Kidney tubule cell (primary cell): ENCODE results near the gene ST3GAL5.

ENCODE experiments used
- DNase-seq: peaks from one replicate; pipeline ENCODE4 v3.0.0-alpha.2; 2018; ENCODE audit warnings: low spot score

Gene ST3GAL5

DNA sequence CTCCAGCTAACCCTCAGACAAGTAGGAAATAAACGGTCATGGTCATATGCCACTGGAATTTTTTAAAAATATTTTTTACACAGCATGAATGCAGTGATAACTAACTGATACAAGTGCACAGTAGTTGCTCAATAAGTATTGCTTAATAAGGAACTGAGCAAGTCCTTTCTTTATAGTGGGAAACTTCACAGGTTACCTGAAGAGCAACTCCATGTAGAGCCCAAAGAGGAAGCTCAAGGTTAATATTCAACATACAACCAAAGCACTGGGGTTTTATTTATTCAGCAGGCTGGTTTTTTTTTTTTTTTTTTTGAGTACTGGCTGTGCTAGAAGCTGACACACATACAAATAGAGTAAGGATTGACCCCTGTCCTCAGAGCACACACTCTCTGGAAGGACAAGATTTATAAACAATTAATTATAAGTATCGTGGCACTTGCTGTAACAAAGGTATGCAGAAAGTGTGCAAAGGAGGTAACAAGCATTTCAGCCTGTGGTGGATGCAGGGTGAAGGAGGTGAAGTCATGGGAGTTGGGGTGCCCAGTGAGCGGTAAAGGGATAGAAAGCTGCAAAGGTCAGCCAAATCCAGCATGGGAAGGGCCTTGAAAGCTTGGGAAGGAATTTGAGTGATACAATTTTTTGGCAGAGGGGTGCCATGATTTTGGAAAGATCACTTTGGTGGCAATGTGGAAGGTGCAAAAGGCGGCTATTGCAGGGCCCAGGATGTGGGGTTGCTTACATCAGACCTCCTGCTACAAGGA lies 82.3 kb downstream of the ST3GAL5 start:
- DNase-seq = peak; percentile 81

DNA sequence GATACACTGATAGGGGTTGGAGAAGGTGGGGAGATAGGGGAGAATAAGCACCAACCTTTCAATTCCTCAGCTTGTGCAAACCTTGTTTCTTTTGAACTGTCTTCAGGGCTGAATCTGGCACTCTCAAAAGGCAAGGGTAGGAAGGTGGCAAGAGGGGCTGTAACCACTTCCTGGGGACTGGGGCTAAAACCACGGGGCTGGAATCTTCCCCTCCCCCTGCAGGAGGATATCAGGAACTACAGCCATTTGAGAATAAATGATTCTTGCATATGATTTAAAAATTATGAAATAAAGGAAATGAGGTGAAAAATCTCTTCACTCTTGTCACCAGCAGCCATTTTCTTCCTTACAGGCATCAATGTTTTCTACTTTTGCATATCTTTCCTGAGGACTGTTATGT lies 84.2 kb downstream of the ST3GAL5 start:
- DNase-seq = peak; percentile 34

DNA sequence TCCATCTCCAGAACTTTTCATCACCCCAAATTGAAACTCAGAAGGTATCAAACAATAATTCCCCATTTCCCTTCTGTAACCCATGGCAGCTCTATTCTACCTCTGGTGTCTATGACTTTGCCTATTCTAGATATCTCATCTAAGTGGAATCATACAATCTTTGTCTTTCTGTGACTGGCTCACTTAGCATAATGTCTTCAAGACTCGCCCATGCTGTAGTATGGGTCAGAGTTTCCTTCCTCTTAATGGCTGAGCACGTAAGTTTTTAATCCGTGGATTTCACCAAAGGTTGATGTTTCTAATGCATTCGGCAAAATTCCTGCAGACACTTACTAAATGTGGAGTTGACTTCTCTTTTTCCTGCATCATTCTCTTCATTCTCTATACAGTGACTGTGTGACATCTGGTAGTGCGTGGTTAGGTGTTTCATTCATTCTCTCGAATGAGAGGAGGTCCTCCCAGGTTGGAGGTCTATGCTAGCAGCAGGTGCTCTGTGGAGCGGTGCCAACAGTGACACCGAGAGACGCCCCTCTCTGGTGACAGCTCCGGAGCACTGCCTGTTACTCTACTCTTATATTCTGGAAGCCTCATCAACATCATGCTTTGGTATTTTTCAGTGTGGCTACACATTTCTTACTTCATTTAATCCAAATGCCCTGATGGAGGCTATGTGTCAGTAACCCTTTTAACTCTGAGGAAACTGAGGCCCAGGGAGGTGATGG lies 84.9 kb downstream of the ST3GAL5 start:
- DNase-seq = no peak

DNA sequence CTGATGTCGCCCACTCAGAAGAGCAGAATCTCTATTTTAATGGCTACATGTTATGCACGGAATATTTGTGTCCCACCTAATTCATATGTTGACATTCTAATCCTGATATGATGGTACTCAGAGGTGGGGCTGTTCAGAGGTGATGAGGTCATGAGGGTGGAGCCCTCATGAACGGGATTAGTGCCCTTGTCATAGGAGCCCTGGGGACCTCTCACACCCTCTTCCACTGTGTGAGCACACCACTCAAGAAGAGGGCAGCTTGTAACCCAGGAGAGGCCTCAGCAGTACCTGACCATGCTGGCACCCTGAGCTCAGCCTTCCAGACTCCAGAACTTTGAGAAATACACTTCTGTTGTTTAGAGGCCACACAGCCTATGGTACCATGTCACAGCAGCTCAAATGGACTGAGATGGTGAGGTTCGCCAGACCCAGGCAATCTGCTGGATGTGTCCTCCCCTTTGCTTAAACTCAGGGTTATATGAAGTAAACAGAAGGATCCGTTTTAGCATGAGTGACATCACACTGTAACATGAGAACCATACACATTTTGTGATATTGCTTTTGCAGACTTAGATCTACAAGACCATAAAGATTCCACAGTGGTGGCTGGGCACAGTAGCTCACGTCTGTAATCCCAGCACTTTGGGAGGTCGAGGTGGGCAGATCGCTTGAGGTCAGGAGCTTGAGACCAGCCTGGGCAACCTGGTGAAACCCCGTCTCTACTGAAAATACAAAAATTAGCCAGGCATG lies 86.3 kb downstream of the ST3GAL5 start:
- no peak for DNase-seq

DNA sequence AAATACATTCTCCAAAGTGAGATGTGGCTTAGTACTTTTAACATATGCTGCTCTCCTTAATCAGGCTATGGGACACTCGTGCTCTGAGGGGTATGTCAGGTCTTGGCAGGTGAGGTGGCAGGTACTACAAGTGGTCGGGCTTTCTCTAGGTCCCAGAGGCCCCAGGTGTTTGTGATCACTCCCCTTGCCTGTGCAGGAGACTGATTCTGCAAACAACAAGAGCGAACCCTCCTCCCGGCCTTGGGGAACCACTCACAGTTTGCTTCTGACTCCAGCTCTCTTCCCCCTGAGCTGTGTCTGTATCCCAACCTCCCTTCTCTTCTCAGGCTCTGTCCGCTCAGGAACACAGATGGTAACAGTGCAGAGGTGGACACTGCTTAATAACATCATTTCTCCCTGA lies 86.9 kb downstream of the ST3GAL5 start:
- DNase-seq = no peak

DNA sequence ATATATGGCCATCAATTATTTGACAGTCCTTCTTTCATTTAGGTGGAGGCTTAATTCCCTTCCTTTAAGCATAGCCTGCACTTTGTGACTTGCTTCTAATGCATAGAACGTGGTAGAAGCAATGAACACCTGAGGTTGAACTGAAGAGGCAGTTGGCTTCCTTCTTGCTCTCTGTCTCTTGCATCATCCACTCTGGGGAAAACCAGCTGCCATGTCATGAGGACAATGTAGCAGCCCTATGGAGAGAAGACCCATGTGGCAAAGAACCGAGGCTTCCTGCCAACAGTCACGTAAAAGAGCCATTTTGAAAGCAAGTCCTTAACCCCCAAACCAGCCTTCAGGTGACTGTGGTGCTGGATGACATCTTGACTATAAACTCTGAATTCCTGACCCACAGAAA lies 88.2 kb downstream of the ST3GAL5 start:
- no peak for DNase-seq

DNA sequence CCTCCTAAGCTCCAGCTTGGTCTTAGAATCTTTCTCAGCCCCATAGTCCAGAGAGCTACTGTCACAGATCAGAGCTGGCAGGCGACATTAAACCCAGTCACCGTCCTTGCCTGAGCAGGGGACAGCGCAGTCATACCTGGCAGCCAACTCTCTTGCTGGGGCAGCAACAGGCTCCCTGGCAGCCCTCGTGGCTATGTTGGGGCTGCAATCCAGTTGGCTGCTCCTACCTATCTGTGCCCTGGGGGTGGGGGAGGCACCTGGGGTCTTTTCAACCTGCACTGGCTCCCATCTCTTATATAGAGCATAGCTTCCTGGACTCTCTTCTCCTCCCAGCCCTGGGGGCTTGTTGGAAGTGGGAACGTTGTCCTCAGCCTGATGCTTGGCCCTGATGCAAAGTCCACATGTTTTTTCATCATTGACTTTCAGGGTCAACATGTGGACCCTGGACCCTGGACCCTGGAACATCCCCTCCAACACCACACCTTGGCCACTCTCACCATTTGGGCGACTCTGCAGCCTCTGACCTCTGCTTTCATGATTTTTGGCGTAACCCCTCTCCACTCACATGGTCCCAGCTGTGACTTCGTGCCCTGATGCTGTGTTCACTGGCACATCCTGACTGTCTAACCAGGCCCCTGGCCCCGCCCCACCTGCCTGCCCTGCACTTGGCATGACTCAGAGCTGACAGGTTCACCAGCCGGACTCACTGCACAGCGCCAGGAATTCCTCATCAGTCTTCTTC lies 89.4 kb downstream of the ST3GAL5 start:
- peak; percentile 85 for DNase-seq

DNA sequence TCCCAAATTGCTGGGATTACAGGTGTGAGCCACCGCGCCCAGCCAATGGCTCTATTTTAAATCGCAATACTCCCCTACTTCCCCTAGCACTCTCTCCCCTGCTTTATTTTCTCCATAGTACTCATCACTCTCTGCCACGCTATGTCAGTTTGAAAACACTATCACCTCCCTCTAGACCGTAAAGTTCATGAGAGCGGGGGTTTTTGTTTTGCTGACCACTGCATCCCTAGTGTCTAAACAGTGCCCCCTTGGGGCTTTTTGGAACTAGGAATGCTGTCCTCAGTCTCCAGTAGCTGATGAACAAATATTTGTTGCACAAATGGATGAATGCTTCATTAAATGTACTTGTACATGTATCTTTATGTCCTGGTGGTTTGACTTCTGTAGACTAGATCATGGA lies 90.9 kb downstream of the ST3GAL5 start:
- DNase-seq = peak; percentile 15

DNA sequence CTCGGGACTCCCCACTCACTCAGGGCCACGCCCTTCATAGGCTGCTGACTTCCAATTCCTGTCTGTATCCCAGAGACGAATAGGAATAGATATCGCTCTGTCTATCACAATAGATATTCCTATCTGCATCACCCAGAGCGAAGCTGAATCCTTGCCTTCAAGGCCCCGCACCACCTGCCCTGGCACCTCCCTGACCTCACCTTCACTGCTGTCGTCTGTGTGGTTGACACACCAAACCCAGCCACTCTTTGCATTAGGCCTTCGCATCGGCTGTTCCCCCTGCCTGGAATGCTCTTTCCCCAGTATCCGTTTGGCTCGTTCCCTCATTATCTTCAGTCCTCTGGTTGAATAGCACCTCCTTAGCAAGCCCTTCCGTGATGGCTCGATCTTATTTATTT lies 91.5 kb downstream of the ST3GAL5 start:
- no peak for DNase-seq

DNA sequence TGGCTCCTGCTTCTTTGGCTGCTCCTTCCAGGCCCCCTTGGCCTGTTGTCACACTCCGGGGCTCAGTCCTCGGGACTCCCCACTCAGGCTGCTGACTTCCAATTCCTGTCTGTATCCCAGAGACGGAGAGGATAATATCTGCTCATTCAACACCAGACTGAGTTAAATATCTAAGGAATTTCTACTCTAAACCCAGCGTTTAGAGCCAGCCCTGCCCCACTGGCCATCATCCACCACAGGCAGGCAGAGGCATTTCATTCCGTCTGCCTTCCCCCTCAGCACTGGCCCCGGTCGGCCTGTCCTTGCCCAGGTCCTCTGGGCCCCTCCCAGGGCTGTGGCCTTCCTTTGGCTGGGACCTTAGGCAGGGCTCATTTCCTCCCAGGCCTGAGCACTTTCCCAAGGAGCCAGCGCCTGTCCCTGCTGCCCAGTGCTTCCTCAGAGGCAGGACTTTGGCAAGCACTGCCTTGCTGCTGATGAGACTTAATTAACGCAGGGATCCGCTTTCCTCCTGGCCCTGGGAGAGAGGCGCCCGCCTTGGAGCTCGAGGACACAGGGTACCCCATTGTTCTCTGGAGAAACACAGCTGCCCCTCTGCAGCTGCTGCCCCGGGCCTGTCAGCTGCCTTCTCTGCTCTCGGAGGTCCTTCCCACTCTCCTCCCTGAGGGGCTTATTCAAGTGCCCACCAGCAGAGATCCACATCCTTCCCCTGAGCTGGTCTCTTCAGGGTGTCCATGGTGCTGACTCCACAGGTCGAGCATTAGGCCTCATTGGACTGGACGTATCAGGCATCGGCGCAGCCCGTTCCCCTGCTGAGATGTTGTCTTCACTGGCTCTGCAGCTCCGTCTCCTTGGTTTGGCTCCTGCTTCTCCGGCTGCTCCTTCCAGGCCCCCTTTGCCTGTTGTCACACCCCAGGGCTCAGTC lies 92.2 kb downstream of the ST3GAL5 start:
- no peak for DNase-seq

DNA sequence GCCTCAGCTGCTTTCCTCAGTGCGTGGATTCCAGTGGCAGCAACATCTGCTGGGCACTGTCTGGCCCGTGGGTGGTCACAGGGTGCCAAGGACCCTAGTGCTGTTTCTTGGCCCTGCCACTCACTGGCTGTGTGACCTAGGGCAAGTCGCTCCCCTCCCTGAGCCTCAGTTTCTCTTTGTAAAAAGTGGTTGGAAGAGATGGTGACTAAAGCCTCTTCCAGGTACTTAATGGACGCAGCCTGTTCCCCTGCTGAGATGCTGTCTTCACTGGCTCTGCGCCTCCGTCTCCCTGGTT lies 92.8 kb downstream of the ST3GAL5 start:
- no peak for DNase-seq

DNA sequence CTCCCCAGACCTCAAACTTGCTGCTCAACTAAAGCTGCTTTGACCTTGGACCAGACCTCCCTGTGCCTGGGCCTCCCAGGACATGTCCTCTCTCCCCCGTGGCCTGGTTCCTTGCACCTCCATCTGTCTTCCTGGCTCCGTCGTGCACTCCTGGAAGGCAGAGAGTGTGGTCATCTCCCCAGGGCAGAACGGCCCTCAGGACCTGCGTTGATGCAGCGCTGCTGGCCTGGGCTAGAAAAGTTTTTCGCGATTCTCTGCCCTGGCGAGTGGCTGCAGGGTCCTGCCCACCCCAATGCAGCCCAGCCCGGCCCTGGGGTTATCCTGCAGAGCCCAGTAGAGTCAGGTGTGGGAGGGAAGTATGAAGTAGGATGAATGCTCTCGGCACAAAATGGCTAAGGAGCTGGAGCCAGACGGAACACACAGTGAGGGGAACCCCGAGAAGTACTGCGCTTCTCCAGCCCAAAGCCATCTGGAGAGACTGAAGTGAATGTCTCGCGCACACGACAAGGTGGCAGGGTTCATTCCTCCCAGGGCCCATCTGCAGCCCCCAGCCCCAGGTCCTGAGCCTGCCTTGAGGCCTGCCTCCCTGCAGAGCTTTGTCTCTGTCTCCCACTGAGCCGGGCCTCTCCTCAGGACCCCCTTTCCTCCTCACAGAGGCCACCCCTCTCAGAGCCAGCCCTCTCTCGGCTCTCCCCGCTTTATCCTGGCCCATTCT lies 93.3 kb downstream of the ST3GAL5 start:
- no peak for DNase-seq

DNA sequence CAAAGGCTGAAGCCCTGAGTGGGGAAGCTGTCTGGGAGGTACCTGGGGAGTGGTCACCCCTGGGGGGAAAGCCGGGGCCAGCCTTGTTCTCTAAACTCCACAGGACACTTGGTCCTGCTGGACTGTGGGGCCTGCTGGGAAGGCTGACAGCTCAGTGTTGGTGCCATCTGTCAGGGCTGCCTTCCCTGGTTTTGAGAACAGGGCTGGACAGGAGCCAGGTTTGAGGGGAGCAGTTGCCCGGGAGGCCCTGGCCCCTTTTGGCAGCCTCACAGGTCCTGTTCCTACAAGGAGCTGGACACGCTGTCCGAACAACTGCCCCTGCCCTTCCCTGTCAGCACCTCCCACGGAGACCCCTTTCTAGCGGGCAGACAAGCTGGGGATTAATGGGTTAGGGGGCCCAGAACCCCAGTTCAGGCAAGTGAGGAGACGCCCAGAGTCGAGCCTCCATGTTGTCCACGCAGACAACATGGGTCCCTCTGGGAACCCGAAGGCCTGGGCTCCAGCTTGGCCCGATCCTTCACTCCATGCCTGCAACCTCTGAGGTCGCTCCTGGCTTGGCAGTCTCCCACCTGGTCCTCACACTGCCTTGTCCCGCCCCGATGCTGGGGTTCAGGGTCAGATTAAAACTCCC lies 94.2 kb downstream of the ST3GAL5 start:
- no peak for DNase-seq

DNA sequence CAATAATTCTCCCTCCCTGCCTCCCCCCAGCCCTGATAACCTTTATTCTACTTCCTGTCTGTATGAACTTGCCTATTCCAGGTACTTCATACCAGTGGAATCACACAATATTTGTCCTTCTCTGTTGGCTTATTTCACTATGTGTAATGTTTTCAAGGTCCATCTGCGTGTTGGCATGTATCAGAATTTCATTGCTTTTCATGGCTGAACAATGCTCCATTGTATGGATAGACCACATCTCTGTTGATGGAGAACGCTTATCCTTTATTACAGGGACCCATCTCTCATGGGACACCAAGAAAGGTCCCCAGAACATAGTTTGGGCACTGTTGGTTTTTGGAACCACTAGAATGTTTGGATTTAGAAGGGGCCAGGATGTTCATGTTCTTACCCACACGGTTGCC lies 94.8 kb downstream of the ST3GAL5 start:
- DNase-seq = no peak

DNA sequence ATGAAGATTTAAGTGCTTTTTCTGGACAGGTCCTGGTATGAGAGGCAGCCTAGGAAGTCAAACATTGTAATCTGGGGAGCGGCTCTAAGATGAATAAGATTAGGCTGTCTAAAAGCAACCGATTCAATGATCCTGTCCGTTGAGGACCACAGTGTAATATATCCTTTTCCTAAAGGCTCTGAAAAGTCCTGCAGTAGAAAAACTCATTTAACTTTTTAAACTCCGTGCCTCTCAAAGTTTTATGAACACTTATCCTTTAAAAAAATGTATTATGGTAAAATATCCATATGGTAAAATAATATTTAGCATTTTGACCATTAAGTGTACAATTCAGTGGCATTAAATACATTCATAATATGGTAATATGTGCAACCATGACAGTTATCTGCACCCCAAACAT lies 95.2 kb downstream of the ST3GAL5 start:
- DNase-seq = no peak

DNA sequence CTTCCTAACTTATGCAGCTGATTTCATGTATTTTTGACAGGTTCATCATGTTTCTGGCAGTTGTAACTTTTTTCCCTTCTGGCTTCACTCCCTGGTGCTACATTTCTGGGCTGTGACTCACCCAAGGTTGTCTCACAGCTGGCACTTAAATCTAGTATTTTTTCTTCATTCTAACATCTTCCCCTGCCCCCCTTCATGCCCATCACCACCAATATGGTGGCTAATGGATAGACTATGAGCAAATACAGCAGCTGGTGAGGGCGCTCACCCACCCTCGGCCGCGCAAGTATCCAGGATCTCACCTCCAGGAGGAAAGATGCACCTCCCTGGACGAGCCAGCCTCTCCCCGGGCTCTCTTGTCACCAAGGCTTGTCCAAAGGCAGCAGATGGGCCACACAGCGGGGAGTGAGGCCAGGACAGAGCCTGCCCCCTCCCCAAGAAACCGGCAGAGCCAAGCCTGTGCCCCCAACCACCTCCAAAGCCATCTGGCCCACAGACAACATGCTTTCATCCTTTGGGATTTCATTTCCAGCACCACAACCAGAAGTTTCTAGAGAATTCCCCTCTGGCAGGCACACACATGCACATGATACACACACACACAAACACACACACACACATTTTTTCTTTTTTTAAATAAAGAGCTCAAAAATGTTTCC lies 95.9 kb downstream of the ST3GAL5 start:
- DNase-seq = peak; percentile 69

DNA sequence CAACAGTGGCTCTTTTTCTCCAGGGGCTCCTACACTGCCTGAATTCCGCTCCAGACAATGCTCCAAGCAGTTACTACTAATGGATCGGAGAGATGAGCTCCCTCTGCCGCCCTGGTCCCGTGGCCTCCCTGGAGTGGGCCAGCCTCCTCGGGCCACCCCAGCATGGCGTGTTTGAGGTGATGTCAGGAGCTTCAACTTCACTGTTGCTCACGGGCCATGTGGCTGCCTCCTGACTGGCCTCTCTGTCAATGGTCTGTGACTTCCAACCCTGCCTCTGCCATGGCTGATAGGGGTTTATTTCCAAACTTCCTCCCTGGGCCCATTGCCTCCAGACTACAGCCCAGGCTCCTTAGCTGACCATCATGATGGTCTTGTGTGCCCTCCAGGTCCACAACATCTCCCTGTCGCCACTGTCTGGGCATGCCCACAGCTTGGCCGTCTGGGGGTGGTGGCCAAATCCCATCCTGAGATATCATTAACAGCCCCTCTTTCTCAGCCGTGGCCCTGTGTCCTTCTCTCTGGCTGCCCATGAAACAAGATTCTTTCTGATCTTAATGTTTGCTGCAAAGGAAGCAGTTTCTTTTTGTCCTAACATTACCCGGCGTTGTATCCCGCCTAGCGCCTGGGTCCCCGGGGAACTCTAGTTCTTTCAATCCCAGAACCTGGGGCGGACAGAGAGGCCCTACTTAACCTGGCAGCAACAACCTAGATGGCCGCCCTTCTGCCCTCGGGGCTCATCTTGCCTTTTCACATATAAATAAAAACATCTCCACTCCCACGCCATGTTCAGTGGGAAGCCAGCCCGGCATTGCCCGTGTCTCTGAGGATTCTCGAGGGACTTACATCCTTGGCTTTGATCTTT lies 96.9 kb downstream of the ST3GAL5 start:
- DNase-seq = no peak

DNA sequence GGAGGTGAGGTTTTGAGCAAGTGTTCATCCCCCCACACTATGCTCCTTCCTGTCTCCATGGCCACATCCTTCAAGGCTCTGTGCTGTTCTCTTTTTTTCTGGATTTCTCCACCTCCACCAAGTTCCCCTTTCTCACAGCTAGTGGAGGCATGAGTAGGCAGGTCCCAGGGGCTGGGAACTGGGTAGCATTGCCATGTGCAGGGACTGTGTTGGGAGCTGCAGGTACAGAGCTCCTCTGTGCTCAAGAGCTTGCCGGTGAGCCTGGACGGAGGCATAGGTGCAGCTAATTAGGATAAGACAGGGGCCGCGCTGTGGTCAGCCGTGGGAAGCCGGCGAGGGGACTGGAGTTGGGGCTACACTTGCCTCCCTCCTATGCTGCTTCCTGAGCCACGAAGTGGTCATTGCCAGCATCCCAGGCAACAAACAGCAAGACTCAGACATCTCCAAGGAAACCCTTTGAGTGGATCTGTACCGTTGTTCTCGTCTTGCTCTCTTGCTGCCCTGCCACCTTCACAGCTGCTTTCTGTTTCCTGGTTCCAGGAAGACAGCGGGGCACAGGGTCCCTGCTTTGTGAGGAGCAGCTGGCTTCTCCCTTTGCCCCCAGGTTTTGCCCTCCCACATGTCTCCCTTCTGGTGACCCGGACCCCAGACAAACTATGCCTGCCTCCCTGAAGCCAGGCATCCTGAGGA lies 98.1 kb downstream of the ST3GAL5 start:
- DNase-seq = no peak
